HG03175 (cell line): Measurements from ENCODE around the gene FABP3.

Experiments used
- ATAC-seq: cut with Tn5 transposase; IDR thresholded peaks from one replicate; pipeline ENCODE4 v1.9.1; 2021; ENCODE audit warnings: mild to moderate bottlenecking, moderate library complexity; ENCODE audit not compliant: unreplicated experiment

The FABP3 gene

GRCh38 chr1:31324992-31325391 is 47.9 kb downstream of the FABP3 start:
- ATAC-seq: no peak

- no peak for ATAC-seq
Observed at GRCh38 chr1:31324093-31324492, 48.8 kb downstream of the FABP3 start.

- ATAC-seq: no peak
Observed at GRCh38 chr1:31318146-31318545, 54.7 kb downstream of the FABP3 start.

GRCh38 chr1:31315902-31316301 is 57.0 kb downstream of the FABP3 start:
- ATAC-seq: no peak
